GM23338 (cell line): ENCODE measurements around the gene PODN.

Experiments used
- EZH2 ChIP-seq: fragments of 200-600 bp; sonication (generic); IDR thresholded peaks from one replicate; pipeline ENCODE4 v1.8.0; 2017; ENCODE audit warnings: antibody characterized with exemption, mild to moderate bottlenecking, low read depth; ENCODE audit not compliant: unreplicated experiment
- EZH2phosphoT487 ChIP-seq: fragments of 200-600 bp; sonication (generic); IDR thresholded peaks from one replicate; pipeline ENCODE4 v1.8.1; 2018; ENCODE audit warnings: antibody characterized with exemption; ENCODE audit not compliant: unreplicated experiment
- NANOG ChIP-seq: IDR thresholded peaks from 2 replicates; pipeline ENCODE4 v1.6.1; 2016; ENCODE audit warnings: antibody characterized with exemption, borderline replicate concordance
- TF ChIP-seq, protein P1 (sequence below), 2 experiments: fragments of 200-600 bp in 1 of 2; sonication (generic) in 1 of 2; conservative IDR thresholded peaks; 2 replicates each; pipeline versions ENCODE4 v1.5.1 to v1.6.1; 2016 to 2017; ENCODE audit warnings: antibody characterized with exemption in 2 of 2, low read depth in 2 of 2, mild to moderate bottlenecking in 2 of 2, moderate library complexity in 1 of 2
- TF ChIP-seq, protein P2 (sequence below): IDR thresholded peaks from one replicate; pipeline ENCODE4 v1.6.1; 2018; ENCODE audit warnings: antibody characterized with exemption; ENCODE audit not compliant: unreplicated experiment

GRCh38 chr1:53016705-53017104 lies 45.3 kb upstream of the PODN start:
- TF ChIP-seq, protein P1, sequence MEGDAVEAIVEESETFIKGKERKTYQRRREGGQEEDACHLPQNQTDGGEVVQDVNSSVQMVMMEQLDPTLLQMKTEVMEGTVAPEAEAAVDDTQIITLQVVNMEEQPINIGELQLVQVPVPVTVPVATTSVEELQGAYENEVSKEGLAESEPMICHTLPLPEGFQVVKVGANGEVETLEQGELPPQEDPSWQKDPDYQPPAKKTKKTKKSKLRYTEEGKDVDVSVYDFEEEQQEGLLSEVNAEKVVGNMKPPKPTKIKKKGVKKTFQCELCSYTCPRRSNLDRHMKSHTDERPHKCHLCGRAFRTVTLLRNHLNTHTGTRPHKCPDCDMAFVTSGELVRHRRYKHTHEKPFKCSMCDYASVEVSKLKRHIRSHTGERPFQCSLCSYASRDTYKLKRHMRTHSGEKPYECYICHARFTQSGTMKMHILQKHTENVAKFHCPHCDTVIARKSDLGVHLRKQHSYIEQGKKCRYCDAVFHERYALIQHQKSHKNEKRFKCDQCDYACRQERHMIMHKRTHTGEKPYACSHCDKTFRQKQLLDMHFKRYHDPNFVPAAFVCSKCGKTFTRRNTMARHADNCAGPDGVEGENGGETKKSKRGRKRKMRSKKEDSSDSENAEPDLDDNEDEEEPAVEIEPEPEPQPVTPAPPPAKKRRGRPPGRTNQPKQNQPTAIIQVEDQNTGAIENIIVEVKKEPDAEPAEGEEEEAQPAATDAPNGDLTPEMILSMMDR (conservative IDR thresholded peaks at IDR 0.05; ENCODE audit: low read depth in 2 of 2), result no peak
- no peak for TF ChIP-seq EZH2phosphoT487
- TF ChIP-seq, protein P2, sequence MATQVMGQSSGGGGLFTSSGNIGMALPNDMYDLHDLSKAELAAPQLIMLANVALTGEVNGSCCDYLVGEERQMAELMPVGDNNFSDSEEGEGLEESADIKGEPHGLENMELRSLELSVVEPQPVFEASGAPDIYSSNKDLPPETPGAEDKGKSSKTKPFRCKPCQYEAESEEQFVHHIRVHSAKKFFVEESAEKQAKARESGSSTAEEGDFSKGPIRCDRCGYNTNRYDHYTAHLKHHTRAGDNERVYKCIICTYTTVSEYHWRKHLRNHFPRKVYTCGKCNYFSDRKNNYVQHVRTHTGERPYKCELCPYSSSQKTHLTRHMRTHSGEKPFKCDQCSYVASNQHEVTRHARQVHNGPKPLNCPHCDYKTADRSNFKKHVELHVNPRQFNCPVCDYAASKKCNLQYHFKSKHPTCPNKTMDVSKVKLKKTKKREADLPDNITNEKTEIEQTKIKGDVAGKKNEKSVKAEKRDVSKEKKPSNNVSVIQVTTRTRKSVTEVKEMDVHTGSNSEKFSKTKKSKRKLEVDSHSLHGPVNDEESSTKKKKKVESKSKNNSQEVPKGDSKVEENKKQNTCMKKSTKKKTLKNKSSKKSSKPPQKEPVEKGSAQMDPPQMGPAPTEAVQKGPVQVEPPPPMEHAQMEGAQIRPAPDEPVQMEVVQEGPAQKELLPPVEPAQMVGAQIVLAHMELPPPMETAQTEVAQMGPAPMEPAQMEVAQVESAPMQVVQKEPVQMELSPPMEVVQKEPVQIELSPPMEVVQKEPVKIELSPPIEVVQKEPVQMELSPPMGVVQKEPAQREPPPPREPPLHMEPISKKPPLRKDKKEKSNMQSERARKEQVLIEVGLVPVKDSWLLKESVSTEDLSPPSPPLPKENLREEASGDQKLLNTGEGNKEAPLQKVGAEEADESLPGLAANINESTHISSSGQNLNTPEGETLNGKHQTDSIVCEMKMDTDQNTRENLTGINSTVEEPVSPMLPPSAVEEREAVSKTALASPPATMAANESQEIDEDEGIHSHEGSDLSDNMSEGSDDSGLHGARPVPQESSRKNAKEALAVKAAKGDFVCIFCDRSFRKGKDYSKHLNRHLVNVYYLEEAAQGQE, result no peak
- no peak for TF ChIP-seq NANOG
- TF ChIP-seq EZH2, result no peak
